Naive B cell (primary cell): Measurements from ENCODE around the gene DUSP21. TPM values are rescaled to one million over a fixed set of nuclear protein-coding genes. Genes with fewer than 3 reads are reported as not detected.

ENCODE experiments used
- ATAC-seq, 2 donors: fragments of 150-1000 bp; cut with Tn5 transposase; 2 replicates each; pipeline ENCODE4 v1.10.0; 2021; ENCODE audit warnings: low read depth in 2 of 2, mild to moderate bottlenecking in 2 of 2, moderate library complexity in 2 of 2
- DNase-seq: peaks from one replicate; pipeline ENCODE4 v3.0.0; 2022
- H3K27ac Mint-ChIP-seq, 6 donors: one replicate each; pipeline ENCODE4 v1.8.0; 2020 to 2022; ENCODE audit warnings: mild to moderate bottlenecking in 6 of 6, mixed read lengths in 6 of 6, moderate library complexity in 5 of 6, inconsistent platforms in 2 of 6
- H3K27me3 Mint-ChIP-seq, 3 donors: one replicate each; pipeline ENCODE4 v1.8.0; 2021 to 2022; ENCODE audit warnings: mixed read lengths in 3 of 3, mild to moderate bottlenecking in 1 of 3
- H3K36me3 Mint-ChIP-seq, 2 donors: one replicate each; pipeline ENCODE4 v1.8.0; 2020 to 2022; ENCODE audit warnings: mixed read lengths in 2 of 2, inconsistent platforms in 1 of 2, mild to moderate bottlenecking in 1 of 2
- H3K4me1 Mint-ChIP-seq, 3 donors: one replicate each; pipeline ENCODE4 v1.8.0; 2020 to 2022; ENCODE audit warnings: mixed read lengths in 3 of 3, inconsistent platforms in 1 of 3, mild to moderate bottlenecking in 1 of 3, moderate library complexity in 1 of 3
- H3K4me3 Mint-ChIP-seq, 8 donors: one replicate each; pipeline ENCODE4 v1.8.0; 2020 to 2022; ENCODE audit warnings: mild to moderate bottlenecking in 8 of 8, mixed read lengths in 8 of 8, moderate library complexity in 8 of 8, inconsistent platforms in 2 of 8
- H3K9me3 Mint-ChIP-seq, 7 donors: one replicate each; pipeline ENCODE4 v1.8.0; 2020 to 2022; ENCODE audit warnings: mixed read lengths in 7 of 7, mild to moderate bottlenecking in 5 of 7, inconsistent platforms in 2 of 7, moderate library complexity in 1 of 7
- polyA plus RNA-seq, 6 donors: library from polyadenylated mRNA; unstranded; fragments of 300-500 nt; fragmentation: Illumina TruSeq; gene quantifications; one replicate each; pipeline ENCODE4 v1.2.3, GENCODE V29; 2021; ENCODE audit warnings: low read depth in 6 of 6

DUSP21 gene
- polyA plus RNA-seq, 6 donors from 2014 or later = not detected

- no peak for DNase-seq
- Mint-ChIP-seq H3K36me3 (no peaks in the 10 kb centered on the region), H3K27me3 (no peaks in the 10 kb centered on the region), H3K4me1 (peaks cover 0 to 33% (median 10%) of the 10 kb centered on the region in 3 donors), H3K9me3 (no peaks in the 10 kb centered on the region), H3K4me3 (peak overlapping the region in 7 of 8 donors; percentile 1 to 97 (median 62)), H3K27ac (peak overlapping the region in 5 of 6 donors; percentile 11 to 91 (median 36))
- no peak for ATAC-seq
These were observed 27.4 kb downstream of the DUSP21 start for GRCh38 chrX:44871114-44871645.

DNA sequence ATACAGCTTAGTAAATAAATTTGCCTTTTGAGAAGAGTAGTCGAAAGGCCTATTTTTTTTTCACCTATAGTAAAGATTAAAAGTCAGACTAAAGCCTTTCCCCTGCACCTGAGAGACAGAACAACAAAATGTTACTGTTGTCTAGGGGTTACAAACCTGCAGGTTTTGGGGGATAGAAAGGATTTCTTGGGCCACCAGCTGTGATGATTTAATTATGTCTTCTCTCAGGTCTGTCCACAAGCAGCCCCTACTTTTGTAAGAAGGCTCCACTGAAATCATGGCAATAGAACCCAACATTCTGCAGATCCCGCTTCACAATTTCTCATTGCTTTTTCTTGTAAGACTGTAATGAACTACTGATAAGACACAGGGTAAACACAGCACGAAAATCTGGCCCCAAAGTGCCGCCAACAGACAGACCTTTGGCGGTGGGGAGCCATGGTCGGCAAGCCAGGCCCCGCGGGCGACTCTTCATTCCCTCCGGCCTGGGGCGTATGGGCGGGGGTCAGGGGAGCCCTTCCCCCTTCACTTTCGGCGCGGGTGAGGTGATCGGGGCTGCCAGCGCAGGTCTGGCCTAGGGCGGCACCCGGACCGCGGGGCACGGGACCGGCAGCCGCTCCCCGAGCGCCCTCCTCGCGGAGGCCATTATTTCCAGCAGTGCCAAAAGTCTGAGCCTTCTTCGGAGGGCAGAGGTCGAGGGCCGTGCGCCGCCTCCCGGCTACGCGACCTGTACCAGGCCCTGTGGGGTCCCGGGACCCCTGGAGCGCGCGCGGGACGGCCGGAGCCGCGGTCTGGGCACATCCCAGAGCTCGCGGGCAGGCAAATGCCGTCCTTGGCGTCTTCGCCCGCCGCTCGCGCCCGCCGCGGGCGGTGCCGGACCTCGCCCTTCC, 28.4 kb downstream of the DUSP21 start:
- ATAC-seq (peak; percentile 32 to 33), DNase-seq (peak; percentile 72)
- Mint-ChIP-seq H3K36me3 (no peaks in the 10 kb centered on the region), H3K4me1 (peaks cover 0 to 43% (median 10%) of the 10 kb centered on the region in 3 donors), H3K9me3 (no peaks in the 10 kb centered on the region), H3K4me3 (peak overlapping the region; percentile 88 to 99 (median 96)), H3K27me3 (no peaks in the 10 kb centered on the region), H3K27ac (peak overlapping the region; percentile 93 to 98 (median 98))

DNA sequence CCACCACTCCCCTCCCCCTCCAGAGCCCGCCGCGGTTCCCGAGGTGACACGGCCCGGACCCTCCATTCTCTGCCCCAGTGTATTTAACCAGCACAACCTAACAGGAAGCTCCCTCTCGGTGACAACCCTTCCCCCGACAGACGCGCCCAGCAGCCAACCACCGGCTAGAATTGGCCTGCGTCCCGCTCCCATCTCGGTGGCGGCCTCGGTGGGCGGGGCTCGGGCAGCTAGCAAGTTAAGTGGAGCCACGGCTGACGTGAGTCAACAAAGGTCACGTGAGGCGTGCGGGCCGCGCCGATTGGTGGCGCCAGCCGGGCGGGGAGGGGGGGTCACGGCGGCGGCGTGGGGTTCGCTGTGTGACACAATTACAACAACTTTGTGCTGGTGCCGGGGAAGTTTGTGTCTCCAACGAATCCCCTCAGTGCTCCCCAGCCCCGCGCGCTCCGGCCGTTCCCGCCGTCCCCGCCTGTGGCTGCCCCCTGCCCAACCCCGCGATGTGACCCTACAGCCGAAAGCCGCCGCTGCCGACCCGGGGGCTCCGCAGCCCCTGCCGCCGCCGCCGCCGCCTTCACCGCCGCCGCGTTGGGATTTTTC, 29.1 kb downstream of the DUSP21 start, which contains the start of gene KDM6A:
TSS of gene KDM6A (plus strand) at position 368 of the 594 bp plus-strand sequence. CDS start 364 bp downstream, outside the sequence.
- peak; percentile 83 to 85 for ATAC-seq
- Mint-ChIP-seq H3K4me1 (peaks cover 0 to 50% (median 13%) of the 10 kb centered on the region in 3 donors), H3K27me3 (no peaks in the 10 kb centered on the region), H3K27ac (peak within 1 kb of the TSS; percentile 98 to 99 (median 98)), H3K4me3 (peak within 1 kb of the TSS; percentile 88 to 99 (median 96)), H3K36me3 (no peaks in the 10 kb centered on the region), H3K9me3 (no peaks in the 10 kb centered on the region)
- DNase-seq = peak; percentile 99

DNA sequence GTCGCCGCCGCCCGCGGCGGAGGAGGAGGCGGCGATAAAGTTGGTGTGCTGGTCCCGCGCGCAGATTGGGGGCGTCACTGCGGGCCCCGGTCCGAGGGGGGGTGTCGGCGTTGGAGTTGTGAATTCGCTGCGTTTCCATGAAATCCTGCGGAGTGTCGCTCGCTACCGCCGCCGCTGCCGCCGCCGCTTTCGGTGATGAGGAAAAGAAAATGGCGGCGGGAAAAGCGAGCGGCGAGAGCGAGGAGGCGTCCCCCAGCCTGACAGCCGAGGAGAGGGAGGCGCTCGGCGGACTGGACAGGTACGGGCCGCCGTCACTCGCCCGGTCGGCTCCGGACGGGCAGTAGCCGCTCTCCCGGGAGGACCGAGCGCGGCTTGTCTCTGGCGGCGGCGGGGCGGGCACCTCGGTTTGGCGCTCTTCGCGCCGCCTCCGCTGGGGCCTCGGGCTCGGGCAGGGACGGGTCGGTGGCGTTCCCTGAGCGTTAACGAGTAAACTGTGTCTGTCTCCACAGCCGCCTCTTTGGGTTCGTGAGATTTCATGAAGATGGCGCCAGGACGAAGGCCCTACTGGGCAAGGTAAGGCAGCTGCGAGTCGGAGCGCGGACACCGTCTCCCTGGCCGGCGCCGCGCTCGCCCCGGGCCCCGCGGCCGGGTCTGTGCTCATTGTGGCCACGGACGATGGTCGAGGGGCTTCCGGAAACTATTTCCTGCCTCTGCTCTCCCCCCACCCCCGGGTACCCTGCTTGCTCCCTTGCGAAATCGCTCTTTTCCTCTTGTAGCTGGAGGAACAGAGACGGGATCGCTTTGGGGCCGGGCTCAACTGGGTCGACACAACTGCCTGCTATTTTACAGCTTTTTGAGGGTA, 29.8 kb downstream of the DUSP21 start:
- H3K4me1 Mint-ChIP-seq = peaks cover 0 to 55% (median 13%) of the 10 kb centered on the region in 3 donors
- DNase-seq = peak; percentile 67
- ATAC-seq = peak; percentile 13
- no peaks in the 10 kb centered on the region for H3K36me3 Mint-ChIP-seq
- H3K27ac Mint-ChIP-seq = peak overlapping the region; percentile 92 to 99 (median 98)
- H3K27me3 Mint-ChIP-seq = no peaks in the 10 kb centered on the region
- H3K4me3 Mint-ChIP-seq = peak overlapping the region; percentile 88 to 99 (median 96)
- no peaks in the 10 kb centered on the region for H3K9me3 Mint-ChIP-seq

GRCh38 chrX:44874420-44875184, 30.8 kb downstream of the DUSP21 start:
- Mint-ChIP-seq H3K4me3 (peak overlapping the region; percentile 88 to 99 (median 96)), H3K4me1 (peaks cover 0 to 63% (median 16%) of the 10 kb centered on the region in 3 donors), H3K36me3 (no peaks in the 10 kb centered on the region), H3K9me3 (no peaks in the 10 kb centered on the region), H3K27me3 (no peaks in the 10 kb centered on the region), H3K27ac (peak overlapping the region; percentile 92 to 99 (median 98))
- DNase-seq = peak; percentile 36
- ATAC-seq = no peak

DNA sequence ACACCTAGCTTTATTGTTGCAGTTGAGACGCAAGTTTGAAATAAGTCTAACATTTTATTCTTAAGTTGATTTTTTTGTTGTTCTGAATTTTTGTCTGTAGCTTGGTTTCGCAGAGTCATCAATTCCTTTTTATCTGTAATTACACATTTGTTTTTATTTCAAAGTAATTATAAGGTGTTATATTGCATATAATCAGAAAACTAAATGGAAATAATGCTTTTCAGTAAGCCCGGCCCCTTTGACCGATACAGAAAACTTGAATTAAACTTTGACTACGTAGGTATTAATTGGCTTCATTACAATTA, 31.3 kb downstream of the DUSP21 start:
- Mint-ChIP-seq H3K27me3 (no peaks in the 10 kb centered on the region), H3K4me3 (peak overlapping the region; percentile 88 to 99 (median 96)), H3K27ac (peak overlapping the region in 4 of 6 donors; percentile 72 to 99 (median 98)), H3K9me3 (no peaks in the 10 kb centered on the region), H3K36me3 (no peaks in the 10 kb centered on the region), H3K4me1 (peaks cover 3 to 68% (median 18%) of the 10 kb centered on the region in 3 donors)
- no peak for DNase-seq
- no peak for ATAC-seq

- Mint-ChIP-seq H3K27ac (peak overlapping the region in 2 of 6 donors; percentile 9 to 16), H3K27me3 (no peaks in the 10 kb centered on the region), H3K4me1 (peaks cover 9 to 74% (median 20%) of the 10 kb centered on the region in 3 donors), H3K36me3 (no peaks in the 10 kb centered on the region), H3K9me3 (no peaks in the 10 kb centered on the region), H3K4me3 (peak overlapping the region in 7 of 8 donors; percentile 15 to 99 (median 76))
- ATAC-seq (no peak), DNase-seq (no peak)
These were observed 32.3 kb downstream of the DUSP21 start for GRCh38 chrX:44876086-44876485.

GRCh38 chrX:44876767-44877166, 32.9 kb downstream of the DUSP21 start:
- Mint-ChIP-seq H3K27ac (no peak overlapping the region), H3K4me1 (peaks cover 15 to 74% (median 22%) of the 10 kb centered on the region in 3 donors), H3K36me3 (no peaks in the 10 kb centered on the region), H3K9me3 (no peaks in the 10 kb centered on the region), H3K27me3 (no peaks in the 10 kb centered on the region), H3K4me3 (peak overlapping the region in 6 of 8 donors; percentile 9 to 72 (median 22))
- DNase-seq (no peak), ATAC-seq (no peak)

- H3K27me3 Mint-ChIP-seq = no peaks in the 10 kb centered on the region
- ATAC-seq (no peak), DNase-seq (no peak)
- H3K9me3 Mint-ChIP-seq = no peaks in the 10 kb centered on the region
- H3K27ac Mint-ChIP-seq = no peak overlapping the region
- H3K4me3 Mint-ChIP-seq = peak overlapping the region in 3 of 8 donors; percentile 25 to 59 (median 32)
- no peaks in the 10 kb centered on the region for H3K36me3 Mint-ChIP-seq
- H3K4me1 Mint-ChIP-seq = peaks cover 27 to 90% (median 31%) of the 10 kb centered on the region in 3 donors
These were observed 35.0 kb downstream of the DUSP21 start for GRCh38 chrX:44878780-44879179.

- ATAC-seq (no peak), DNase-seq (no peak)
- peak overlapping the region in 2 of 8 donors; percentile 9 to 57 for H3K4me3 Mint-ChIP-seq
- no peaks in the 10 kb centered on the region for H3K27me3 Mint-ChIP-seq
- no peaks in the 10 kb centered on the region for H3K36me3 Mint-ChIP-seq
- peaks cover 41 to 95% (median 45%) of the 10 kb centered on the region in 3 donors for H3K4me1 Mint-ChIP-seq
- H3K9me3 Mint-ChIP-seq = no peaks in the 10 kb centered on the region
- H3K27ac Mint-ChIP-seq = peak overlapping the region in 4 of 6 donors; percentile 30 to 79 (median 50)
These were observed 37.7 kb downstream of the DUSP21 start for GRCh38 chrX:44881549-44881948.

DNA sequence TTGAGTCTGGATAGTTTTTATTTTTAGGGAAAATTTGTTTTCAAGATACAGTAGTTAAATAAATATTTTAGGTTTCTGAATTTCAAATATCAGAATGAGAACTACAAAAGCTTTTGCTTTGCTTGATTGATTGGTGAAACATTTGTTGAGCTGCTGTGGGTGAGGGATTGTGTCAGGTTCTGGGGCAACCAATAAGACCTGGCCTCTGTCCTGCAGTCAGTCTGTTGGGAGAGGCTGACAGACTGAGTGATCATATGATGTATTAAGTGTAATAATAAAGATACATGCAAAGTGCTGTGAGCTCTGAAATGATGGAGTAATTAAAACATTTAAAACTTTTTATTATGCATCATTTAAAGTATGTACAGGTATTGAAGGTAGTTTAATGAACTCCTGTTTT, 38.8 kb downstream of the DUSP21 start:
- Mint-ChIP-seq H3K4me1 (peaks cover 41 to 94% (median 51%) of the 10 kb centered on the region in 3 donors), H3K4me3 (peak overlapping the region in 1 of 8 donors; percentile 3), H3K9me3 (no peaks in the 10 kb centered on the region), H3K27ac (peak overlapping the region in 2 of 6 donors; percentile 53 to 74), H3K36me3 (no peaks in the 10 kb centered on the region), H3K27me3 (no peaks in the 10 kb centered on the region)
- DNase-seq (no peak), ATAC-seq (no peak)

DNA sequence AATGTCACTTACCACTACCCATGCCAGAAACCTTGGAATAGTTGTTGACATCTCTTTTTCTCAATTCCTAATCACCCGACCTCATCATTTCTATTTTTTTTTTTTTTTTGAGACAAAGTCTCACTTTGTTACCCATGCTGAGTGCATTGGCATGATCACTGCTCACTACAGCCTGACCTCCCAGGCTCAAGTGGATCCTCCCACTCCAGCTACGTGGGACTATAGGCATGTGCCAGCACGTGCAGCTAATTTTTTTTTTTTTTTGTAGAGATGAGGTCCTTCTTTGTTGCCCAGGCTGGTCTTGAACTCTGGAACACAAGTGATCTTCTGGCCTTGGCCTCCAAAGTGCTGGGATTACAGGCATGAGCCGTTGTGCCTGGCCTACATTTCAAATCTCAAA, 41.1 kb downstream of the DUSP21 start:
- Mint-ChIP-seq H3K4me1 (peaks cover 44 to 98% (median 49%) of the 10 kb centered on the region in 3 donors), H3K36me3 (no peaks in the 10 kb centered on the region), H3K4me3 (peak overlapping the region in 1 of 8 donors; percentile 1), H3K27me3 (no peaks in the 10 kb centered on the region), H3K27ac (peak overlapping the region in 3 of 6 donors; percentile 55 to 71 (median 71)), H3K9me3 (no peaks in the 10 kb centered on the region)
- ATAC-seq (no peak), DNase-seq (no peak)
